Stimulated activated CD4-positive, alpha-beta T cell treated with anti-CD3 and anti-CD28 coated beads, Interleukin-12 subunit alpha, Interleukin-12 subunit beta, amount 100 ng/mL, for 48 hours (primary cell): Measurements from ENCODE around the gene RAD9A.

Experiments
- DNase-seq, 3 donors: peaks; one replicate each; pipeline ENCODE4 v3.0.0-alpha.2; 2020; ENCODE audit warnings: low read depth in 2 of 3, low spot score in 1 of 3

Gene RAD9A

GRCh38 chr11:67391304-67392182 is at the start of gene RAD9A:
Gene RAD9A (plus strand): TSS chr11:67391986. CDS start chr11:67392045, 59 bp downstream.
- DNase-seq = peak; percentile 86 to 94 (median 90)

GRCh38 chr11:67344264-67344663 is 47.5 kb upstream of the RAD9A start:
- DNase-seq = no peak

GRCh38 chr11:67345247-67345919 is 46.4 kb upstream of the RAD9A start:
- DNase-seq = no peak

GRCh38 chr11:67345920-67346819 is 45.6 kb upstream of the RAD9A start:
- no peak for DNase-seq

GRCh38 chr11:67347964-67348749 is 43.6 kb upstream of the RAD9A start:
- DNase-seq = no peak

- no peak for DNase-seq
Measured at GRCh38 chr11:67349036-67349435, 42.8 kb upstream of the RAD9A start.

GRCh38 chr11:67349457-67349856 is 42.3 kb upstream of the RAD9A start:
- DNase-seq = no peak

- no peak for DNase-seq
Measured at GRCh38 chr11:67349928-67350465, 41.8 kb upstream of the RAD9A start.

GRCh38 chr11:67351275-67352005 is 40.3 kb upstream of the RAD9A start:
- DNase-seq = peak in 1 of 3 donors; percentile 46

- DNase-seq = no peak
Measured at GRCh38 chr11:67352546-67353316, 39.1 kb upstream of the RAD9A start.

- DNase-seq = peak; percentile 88 to 95 (median 93)
Measured at GRCh38 chr11:67353317-67354074, 38.3 kb upstream of the RAD9A start, which contains the start of gene POLD4. Gene POLD4 (minus strand): TSS chr11:67353546. CDS start chr11:67353399, 147 bp downstream.

GRCh38 chr11:67354075-67355022 is 37.4 kb upstream of the RAD9A start:
- DNase-seq = no peak

- no peak for DNase-seq
Measured at GRCh38 chr11:67355023-67355793, 36.6 kb upstream of the RAD9A start.

GRCh38 chr11:67355794-67356386 is 35.9 kb upstream of the RAD9A start:
- DNase-seq = no peak

GRCh38 chr11:67356387-67356863 is 35.4 kb upstream of the RAD9A start:
- DNase-seq = no peak
